Caco-2 (cell line): ENCODE measurements around the gene MAP1B. TPM values are rescaled to one million over a fixed set of nuclear protein-coding genes. Genes with fewer than 3 reads are reported as not detected.

ENCODE experiments used
- BruUV-seq: library from RNA; stranded (reverse); fragments of 400-500 nt; replicated peaks from 2 replicates; lab custom pipeline; 2021; lab: Mats Ljungman, UMichigan
- CTCF ChIA-PET: fragments of 300-600 bp; sonication (Branson Sonifier 250); formaldehyde crosslinking; loops from one replicate; lab custom pipeline; 2022; ENCODE audit warnings: antibody characterized with exemption; lab: Charles Lee
- POLR2A ChIA-PET: fragments of 300-600 bp; sonication (Branson Sonifier 250); formaldehyde crosslinking; loops from one replicate; lab custom pipeline; 2022; ENCODE audit warnings: antibody characterized with exemption; lab: Charles Lee
- DNase-seq, 2 experiments: peaks; one replicate each; pipeline versions ENCODE4 v3.0.0 to v3.0.0-alpha.2; 2020 to 2022
- H3K27me3 ChIP-seq: replicated peaks from 2 replicates; pipeline ENCODE4 v1.6.0; 2011; ENCODE audit warnings: low read length; ENCODE audit not compliant: control insufficient read depth, insufficient read depth
- H3K36me3 ChIP-seq: 2 replicates; pipeline ENCODE4 v1.5.1; 2011; ENCODE audit warnings: low read length; ENCODE audit not compliant: control insufficient read depth, insufficient read depth
- H3K4me1 ChIP-seq: fragments of 250-450 bp; sonication (Bioruptor Pico); 2 replicates; pipeline ENCODE4 v1.5.1; 2020; ENCODE audit warnings: mild to moderate bottlenecking
- H3K4me3 ChIP-seq: 2 replicates; pipeline ENCODE4 v1.5.1; 2011; ENCODE audit warnings: low read depth, mild to moderate bottlenecking, control low read depth, low read length
- H3K9me3 ChIP-seq: fragments of 250-450 bp; sonication (Bioruptor Pico); 2 replicates; pipeline ENCODE4 v1.5.1; 2020; ENCODE audit warnings: mild to moderate bottlenecking, moderate library complexity
- H3K27ac Mint-ChIP-seq: one replicate; pipeline ENCODE4 v1.8.0; 2022; ENCODE audit warnings: mixed read lengths; ENCODE audit not compliant: unreplicated experiment
- H3K27me3 Mint-ChIP-seq: one replicate; pipeline ENCODE4 v1.8.0; 2022; ENCODE audit warnings: mixed read lengths; ENCODE audit not compliant: insufficient read depth, unreplicated experiment
- H3K36me3 Mint-ChIP-seq: one replicate; pipeline ENCODE4 v1.8.0; 2022; ENCODE audit warnings: mild to moderate bottlenecking, mixed read lengths; ENCODE audit not compliant: insufficient read depth, unreplicated experiment
- H3K4me1 Mint-ChIP-seq: one replicate; pipeline ENCODE4 v1.8.0; 2022; ENCODE audit warnings: low read depth, mixed read lengths; ENCODE audit not compliant: unreplicated experiment
- H3K4me3 Mint-ChIP-seq: one replicate; pipeline ENCODE4 v1.8.0; 2022; ENCODE audit warnings: mild to moderate bottlenecking, moderate library complexity, mixed read lengths; ENCODE audit not compliant: unreplicated experiment
- H3K9me3 Mint-ChIP-seq: one replicate; pipeline ENCODE4 v1.8.0; 2022; ENCODE audit warnings: mixed read lengths; ENCODE audit not compliant: unreplicated experiment
- intact Hi-C: fragments of 100-400 bp; cut with micrococcal nuclease; formaldehyde crosslinking; loops from one replicate; pipeline ENCODE4 v1.10.0; 2022; ENCODE audit not compliant: unreplicated experiment
- total RNA-seq: library from RNA; stranded (reverse); gene quantifications from 2 replicates; pipeline ENCODE4 v1.2.3, GENCODE V29; 2022
- TF ChIP-seq, protein P1 (sequence below), 2 experiments: fragments of 200-600 bp in 1 of 2; IDR thresholded peaks; 1 replicate in 1 of 2; 2 replicates in 1 of 2; pipeline versions ENCODE4 v1.5.1 to v1.8.0; 2011 to 2022; ENCODE audit warnings: antibody characterized with exemption in 1 of 2, control low read depth in 1 of 2, inconsistent platforms in 1 of 2, low read depth in 1 of 2, low read length in 1 of 2, mild to moderate bottlenecking in 1 of 2, moderate library complexity in 1 of 2; ENCODE audit not compliant: insufficient read depth in 1 of 2, severe bottlenecking in 1 of 2, unreplicated experiment in 1 of 2

Gene MAP1B
- total RNA-seq, 1 experiment from 2014 or later: 0.66 TPM

DNA sequence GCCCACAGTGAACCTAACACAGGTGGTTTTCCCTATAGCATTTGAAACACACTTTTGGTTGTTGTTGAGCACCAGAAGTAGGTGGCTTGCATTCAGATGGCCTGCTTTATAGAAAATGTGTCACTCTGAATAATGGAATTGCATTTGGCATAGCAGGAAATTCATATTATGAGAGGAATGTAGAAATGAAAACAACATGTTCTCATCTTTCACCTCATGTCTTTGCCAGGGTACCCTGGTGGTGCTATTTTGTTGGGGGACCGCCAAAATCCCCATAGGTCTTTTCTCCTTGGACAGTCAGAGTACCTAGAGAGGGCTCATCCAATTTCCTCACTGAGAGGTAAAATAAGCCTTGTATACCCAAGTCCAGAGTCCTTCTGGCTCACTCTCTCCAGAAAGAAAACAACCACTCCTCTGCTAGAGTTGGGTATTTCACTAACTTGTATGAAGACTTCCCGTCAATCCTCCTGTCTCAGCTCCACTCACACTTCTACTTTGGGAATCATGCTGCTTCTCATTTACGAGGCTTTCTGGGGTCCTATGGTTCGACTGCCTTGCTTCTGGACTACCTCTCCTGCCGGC, 145.4 kb downstream of the MAP1B start:
- Mint-ChIP-seq H3K4me3 (no peak overlapping the region), H3K36me3 (peaks cover 18% of the 10 kb centered on the region), H3K27ac (no peak overlapping the region), H3K9me3 (no peaks in the 10 kb centered on the region), H3K4me1 (no peaks in the 10 kb centered on the region), H3K27me3 (no peaks in the 10 kb centered on the region)
- no TSS peak for BruUV-seq
- CTCF ChIA-PET: no interaction called here
- Histone ChIP-seq H3K4me3 (no peak overlapping the region), H3K27me3 (no peaks in the 10 kb centered on the region), H3K36me3 (no peaks in the 10 kb centered on the region), H3K9me3 (no peaks in the 10 kb centered on the region), H3K4me1 (no peaks in the 10 kb centered on the region)
- DNase-seq: no peak
- intact Hi-C loops: no loop called here
- POLR2A ChIA-PET: no interaction called here
- TF ChIP-seq, protein P1, sequence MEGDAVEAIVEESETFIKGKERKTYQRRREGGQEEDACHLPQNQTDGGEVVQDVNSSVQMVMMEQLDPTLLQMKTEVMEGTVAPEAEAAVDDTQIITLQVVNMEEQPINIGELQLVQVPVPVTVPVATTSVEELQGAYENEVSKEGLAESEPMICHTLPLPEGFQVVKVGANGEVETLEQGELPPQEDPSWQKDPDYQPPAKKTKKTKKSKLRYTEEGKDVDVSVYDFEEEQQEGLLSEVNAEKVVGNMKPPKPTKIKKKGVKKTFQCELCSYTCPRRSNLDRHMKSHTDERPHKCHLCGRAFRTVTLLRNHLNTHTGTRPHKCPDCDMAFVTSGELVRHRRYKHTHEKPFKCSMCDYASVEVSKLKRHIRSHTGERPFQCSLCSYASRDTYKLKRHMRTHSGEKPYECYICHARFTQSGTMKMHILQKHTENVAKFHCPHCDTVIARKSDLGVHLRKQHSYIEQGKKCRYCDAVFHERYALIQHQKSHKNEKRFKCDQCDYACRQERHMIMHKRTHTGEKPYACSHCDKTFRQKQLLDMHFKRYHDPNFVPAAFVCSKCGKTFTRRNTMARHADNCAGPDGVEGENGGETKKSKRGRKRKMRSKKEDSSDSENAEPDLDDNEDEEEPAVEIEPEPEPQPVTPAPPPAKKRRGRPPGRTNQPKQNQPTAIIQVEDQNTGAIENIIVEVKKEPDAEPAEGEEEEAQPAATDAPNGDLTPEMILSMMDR (IDR thresholded peaks at IDR 0.05; ENCODE audit: insufficient read depth in 1 of 2, low read depth in 1 of 2, low read length in 1 of 2, severe bottlenecking in 1 of 2, unreplicated experiment in 1 of 2): no peak

DNA sequence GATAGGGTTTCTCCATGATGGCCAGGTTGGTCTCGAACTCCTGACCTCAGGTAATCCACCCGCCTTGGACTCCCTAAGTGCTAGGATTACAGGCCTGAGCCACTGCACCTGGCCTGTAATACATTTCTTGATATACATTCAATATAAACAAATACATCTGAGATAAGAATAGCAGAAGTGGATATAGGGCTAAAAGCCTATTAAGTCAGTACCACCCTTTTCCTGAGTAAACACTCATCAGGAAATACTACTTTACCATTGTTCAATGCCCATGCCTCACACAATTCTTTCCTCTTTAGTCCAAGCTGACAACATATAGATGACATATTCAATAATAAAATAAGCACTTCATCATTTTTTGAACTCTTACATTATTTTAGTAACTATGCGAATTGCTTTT, 148.0 kb downstream of the MAP1B start:
- no peak for DNase-seq
- H3K9me3 ChIP-seq: no peaks in the 10 kb centered on the region

DNA sequence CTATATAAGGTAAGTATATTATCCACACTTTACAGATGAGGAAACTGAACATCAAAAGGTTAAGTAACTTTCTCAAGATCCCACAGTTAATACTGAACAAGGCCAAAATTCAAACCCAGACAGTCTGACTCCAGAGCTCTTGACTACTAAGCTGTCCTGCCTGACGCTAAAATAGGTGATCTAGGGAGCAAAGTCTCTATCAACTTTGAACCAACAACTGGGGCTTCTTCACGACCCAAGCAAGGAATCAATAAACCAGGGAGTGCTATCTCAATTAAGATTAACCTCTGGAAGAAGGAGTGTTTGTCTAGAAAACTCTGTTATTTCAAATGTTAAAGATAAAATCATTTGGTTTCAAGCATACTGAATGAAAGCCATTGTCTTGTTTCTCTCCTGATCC, 148.4 kb downstream of the MAP1B start:
- H3K36me3 Mint-ChIP-seq: peaks cover 13% of the 10 kb centered on the region
- DNase-seq: no peak
- H3K4me3 ChIP-seq: no peak overlapping the region
- H3K27me3 ChIP-seq: no peaks in the 10 kb centered on the region
- no peak overlapping the region for H3K4me3 Mint-ChIP-seq
- ChIA-PET CTCF (no interaction called here), POLR2A (no interaction called here)
- TF ChIP-seq, protein P1 (IDR thresholded peaks at IDR 0.05; ENCODE audit: insufficient read depth in 1 of 2, low read depth in 1 of 2, low read length in 1 of 2, severe bottlenecking in 1 of 2, unreplicated experiment in 1 of 2): no peak
- intact Hi-C loops: no loop called here
- H3K36me3 ChIP-seq: no peaks in the 10 kb centered on the region
- H3K4me1 ChIP-seq: no peaks in the 10 kb centered on the region
- no peaks in the 10 kb centered on the region for H3K9me3 Mint-ChIP-seq
- H3K27me3 Mint-ChIP-seq: no peaks in the 10 kb centered on the region
- H3K27ac Mint-ChIP-seq: no peak overlapping the region
- no peaks in the 10 kb centered on the region for H3K9me3 ChIP-seq
- no peaks in the 10 kb centered on the region for H3K4me1 Mint-ChIP-seq
- no TSS peak for BruUV-seq

More for the DNA sequence above, 148.0 kb downstream of the MAP1B start:
- no peak overlapping the region for H3K4me3 Mint-ChIP-seq
- no peak overlapping the region for H3K4me3 ChIP-seq
- H3K4me1 ChIP-seq: no peaks in the 10 kb centered on the region
- intact Hi-C loops: no loop called here
- no peak overlapping the region for H3K27ac Mint-ChIP-seq
- H3K9me3 Mint-ChIP-seq: no peaks in the 10 kb centered on the region
- ChIA-PET POLR2A (no interaction called here), CTCF (no interaction called here)
- no peaks in the 10 kb centered on the region for H3K27me3 ChIP-seq
- no peaks in the 10 kb centered on the region for H3K4me1 Mint-ChIP-seq
- no TSS peak for BruUV-seq
- H3K36me3 ChIP-seq: no peaks in the 10 kb centered on the region
- H3K27me3 Mint-ChIP-seq: no peaks in the 10 kb centered on the region
- TF ChIP-seq, protein P1 (IDR thresholded peaks at IDR 0.05; ENCODE audit: insufficient read depth in 1 of 2, low read depth in 1 of 2, low read length in 1 of 2, severe bottlenecking in 1 of 2, unreplicated experiment in 1 of 2): no peak
- H3K36me3 Mint-ChIP-seq: peaks cover 13% of the 10 kb centered on the region
